H1 (cell line): ENCODE results near the gene EYA4. TPM values are rescaled to one million over a fixed set of nuclear protein-coding genes. Genes with fewer than 3 reads are reported as not detected.

ENCODE experiments used
- CTCF ChIA-PET: fragments of 300-600 bp; sonication (Branson Sonifier 250); formaldehyde crosslinking; loops from one replicate; lab custom pipeline; 2021; ENCODE audit not compliant: partially characterized antibody; lab: Charles Lee
- POLR2A ChIA-PET: fragments of 300-600 bp; sonication (Branson Sonifier 250); formaldehyde crosslinking; loops from one replicate; lab custom pipeline; 2021; ENCODE audit warnings: inconsistent platforms; ENCODE audit not compliant: partially characterized antibody; lab: Charles Lee
- DNase-seq, 2 experiments: peaks; one replicate each; pipeline versions ENCODE4 v3.0.0 to v3.0.0-alpha.2; 2010 to 2022; ENCODE audit warnings: low spot score in 2 of 2, low read depth in 1 of 2, mixed read lengths in 1 of 2
- FAIRE-seq: peaks from 2 replicates; lab custom pipeline; 2011; peaks lifted over from hg19 to GRCh38; lab: Jason Lieb, UNC
- H2AFZ ChIP-seq: 2 replicates; pipeline ENCODE4 v1.8.1; 2012; ENCODE audit warnings: low read length, inconsistent platforms
- H2AK5ac ChIP-seq: 2 replicates; pipeline ENCODE4 v1.6.1; 2013; ENCODE audit warnings: low read depth, low read length
- H2BK120ac ChIP-seq: replicated peaks from 2 replicates; pipeline ENCODE3; 2013; ENCODE audit warnings: low read depth, low read length, inconsistent platforms
- H2BK12ac ChIP-seq: 2 replicates; pipeline ENCODE4 v1.6.1; 2013; ENCODE audit warnings: low read depth, low read length
- H2BK15ac ChIP-seq: 2 replicates; pipeline ENCODE4 v1.6.1; 2013; ENCODE audit warnings: low read length
- H2BK20ac ChIP-seq: 2 replicates; pipeline ENCODE4 v1.6.1; 2013; ENCODE audit warnings: low read length
- H2BK5ac ChIP-seq: 2 replicates; pipeline ENCODE4 v1.6.1; 2013; ENCODE audit warnings: low read depth, low read length
- H3K14ac ChIP-seq: 2 replicates; pipeline ENCODE4 v1.6.1; 2013; ENCODE audit warnings: inconsistent platforms; ENCODE audit not compliant: insufficient read length
- H3K18ac ChIP-seq: 2 replicates; pipeline ENCODE4 v1.6.1; 2013; ENCODE audit warnings: low read length; ENCODE audit errors: extremely low read depth
- H3K23ac ChIP-seq: 2 replicates; pipeline ENCODE4 v1.6.1; 2013; ENCODE audit warnings: inconsistent platforms; ENCODE audit not compliant: insufficient read length
- H3K23me2 ChIP-seq: 2 replicates; pipeline ENCODE4 v1.6.1; 2013; ENCODE audit warnings: low read depth, low read length
- H3K27ac ChIP-seq: 2 replicates; pipeline ENCODE4 v1.6.1; 2011; ENCODE audit warnings: low read depth, low read length, inconsistent platforms
- H3K27me3 ChIP-seq, 4 experiments: replicated peaks in 1 of 4; 1 replicate in 1 of 4; 2 replicates in 3 of 4; pipeline versions ENCODE4 v1.6.1 to v1.8.1; 2011 to 2013; ENCODE audit warnings: low read length in 3 of 4, mild to moderate bottlenecking in 3 of 4, inconsistent platforms in 2 of 4, mixed read lengths in 2 of 4, moderate library complexity in 1 of 4; ENCODE audit not compliant: control insufficient read depth in 3 of 4, insufficient read depth in 3 of 4; ENCODE audit errors: extremely low read depth in 1 of 4
- H3K36me3 ChIP-seq, 4 experiments: 2 replicates each; pipeline versions ENCODE4 v1.6.1 to v1.8.1; 2011 to 2013; ENCODE audit warnings: mild to moderate bottlenecking in 4 of 4, low read length in 3 of 4, moderate library complexity in 2 of 4, control low read depth in 1 of 4, inconsistent platforms in 1 of 4; ENCODE audit not compliant: insufficient read depth in 4 of 4, control insufficient read depth in 2 of 4
- H3K4ac ChIP-seq: replicated peaks from 2 replicates; pipeline ENCODE3; 2013; ENCODE audit warnings: low read length, low read depth, mixed read lengths, inconsistent platforms; ENCODE audit not compliant: insufficient read length
- H3K4me1 ChIP-seq, 4 experiments: replicated peaks in 1 of 4; 1 replicate in 1 of 4; 2 replicates in 3 of 4; pipeline versions ENCODE4 v1.6.1 to v1.8.1; 2011 to 2013; ENCODE audit warnings: low read length in 3 of 4, inconsistent platforms in 2 of 4, mixed read lengths in 1 of 4; ENCODE audit not compliant: insufficient read depth in 4 of 4, control insufficient read depth in 3 of 4
- H3K4me2 ChIP-seq, 2 experiments: 2 replicates each; pipeline versions ENCODE4 v1.6.1 to v1.8.1; 2011 to 2013; ENCODE audit warnings: low read depth in 2 of 2, low read length in 2 of 2, control low read depth in 1 of 2, inconsistent platforms in 1 of 2, mild to moderate bottlenecking in 1 of 2; ENCODE audit not compliant: insufficient read depth in 1 of 2
- H3K4me3 ChIP-seq, 4 experiments: fragments of 200-600, 300-600 bp in 1 of 4; sonication (generic), shearing (Covaris generic), sonication (Bioruptor Twin) in 1 of 4; 2 replicates each; pipeline versions ENCODE4 v1.5.1 to v1.8.1; 2011 to 2016; ENCODE audit warnings: low read length in 4 of 4, low read depth in 3 of 4, control low read depth in 2 of 4, inconsistent platforms in 2 of 4, mild to moderate bottlenecking in 2 of 4, mixed read lengths in 1 of 4, moderate library complexity in 1 of 4; ENCODE audit not compliant: insufficient read depth in 2 of 4; ENCODE audit errors: extremely low read depth in 1 of 4
- H3K56ac ChIP-seq: replicated peaks from 2 replicates; pipeline ENCODE3; 2013; ENCODE audit warnings: low read depth, mild to moderate bottlenecking, mixed read lengths, low read length, inconsistent platforms; ENCODE audit not compliant: insufficient read length
- H3K79me1 ChIP-seq: 2 replicates; pipeline ENCODE4 v1.6.1; 2013; ENCODE audit warnings: low read depth, low read length, control low read depth
- H3K79me2 ChIP-seq, 2 experiments: 2 replicates each; pipeline versions ENCODE4 v1.6.1 to v1.8.1; 2012 to 2013; ENCODE audit warnings: low read length in 2 of 2, mild to moderate bottlenecking in 2 of 2, inconsistent platforms in 1 of 2; ENCODE audit not compliant: insufficient read depth in 2 of 2, control insufficient read depth in 1 of 2
- H3K9ac ChIP-seq, 4 experiments: replicated peaks in 1 of 4; 1 replicate in 1 of 4; 2 replicates in 3 of 4; pipeline versions ENCODE4 v1.6.1 to v1.8.1; 2011 to 2013; ENCODE audit warnings: low read depth in 3 of 4, low read length in 3 of 4, control low read depth in 2 of 4, mild to moderate bottlenecking in 2 of 4, moderate library complexity in 2 of 4, inconsistent platforms in 1 of 4; ENCODE audit errors: extremely low read depth in 1 of 4
- H3K9me3 ChIP-seq, 2 experiments: 2 replicates each; pipeline versions ENCODE4 v1.6.1 to v1.8.1; 2012 to 2013; ENCODE audit warnings: mild to moderate bottlenecking in 2 of 2, moderate library complexity in 2 of 2, control low read depth in 1 of 2, inconsistent platforms in 1 of 2, low read depth in 1 of 2, low read length in 1 of 2, mixed read lengths in 1 of 2; ENCODE audit not compliant: insufficient read depth in 2 of 2
- H4K20me1 ChIP-seq, 2 experiments: replicated peaks in 1 of 2; 2 replicates each; pipeline versions ENCODE3 to v1.8.1; 2011 to 2013; ENCODE audit warnings: inconsistent platforms in 2 of 2, low read length in 2 of 2, mild to moderate bottlenecking in 1 of 2; ENCODE audit not compliant: insufficient read depth in 2 of 2, control insufficient read depth in 1 of 2
- H4K5ac ChIP-seq: 2 replicates; pipeline ENCODE4 v1.6.1; 2013; ENCODE audit warnings: low read length, low read depth, mixed read lengths, inconsistent platforms; ENCODE audit not compliant: insufficient read length
- H4K8ac ChIP-seq: 2 replicates; pipeline ENCODE4 v1.8.0; 2013; ENCODE audit warnings: mild to moderate bottlenecking, moderate library complexity, low read length, inconsistent platforms; ENCODE audit not compliant: insufficient read depth; ENCODE audit errors: extremely low read depth
- H4K91ac ChIP-seq: replicated peaks from 2 replicates; pipeline ENCODE3; 2013; ENCODE audit warnings: low read length, mixed read lengths, inconsistent platforms; ENCODE audit not compliant: insufficient read length
- EP300 ChIP-seq, 2 experiments: IDR thresholded peaks; 1 replicate in 1 of 2; 2 replicates in 1 of 2; pipeline ENCODE4 v1.6.1; 2011 to 2012; ENCODE audit warnings: low read depth in 2 of 2, low read length in 2 of 2, mild to moderate bottlenecking in 2 of 2, borderline replicate concordance in 1 of 2, inconsistent platforms in 1 of 2, moderate library complexity in 1 of 2
- ZNF274 ChIP-seq: IDR thresholded peaks from 2 replicates; pipeline ENCODE4 v1.7.0; 2012; ENCODE audit warnings: low read length, borderline replicate concordance; ENCODE audit errors: extremely low read depth
- WGBS, 2 experiments: shearing (Covaris generic) in 1 of 2; methylation state at CpG; one replicate each; pipeline versions ENCODE4 v1.1.6 to v1.1.7; 2013 to 2015; ENCODE audit warnings: low lambda C conversion rate in 2 of 2, mixed read lengths in 2 of 2, inconsistent platforms in 1 of 2, low coverage in 1 of 2, missing lambda C conversion rate in 1 of 2; ENCODE audit not compliant: insufficient replicate concordance in 2 of 2, insufficient coverage in 1 of 2, insufficient read length in 1 of 2; ENCODE audit errors: extremely low coverage in 1 of 2, missing lambda C conversion rate in 1 of 2; 5-methylcytosine and 5-hydroxymethylcytosine counted together
- polyA plus RNA-seq, 7 experiments: library from polyadenylated mRNA; depleted of rRNA in 3 of 7; stranded (reverse) in 5 of 7; unstranded in 2 of 7; fragments of >200 nt in 5 of 7; fragments of 200-250 nt in 2 of 7; gene quantifications; 1 replicate in 5 of 7; 2 replicates in 1 of 7; 4 replicates in 1 of 7; pipeline versions ENCODE4 v1.2.1 to v1.2.3, GENCODE V29; 2011 to 2013; ENCODE audit warnings: missing spikeins in 2 of 7, mixed read lengths in 2 of 7
- total RNA-seq: library from RNA; stranded (reverse); fragmentation: NEBNext Ultra II Directional; extraction: Animal tissue kit (Norgen Biotek cat#: 25700); gene quantifications from 2 replicates; pipeline ENCODE4 v1.2.1, GENCODE V29; 2021
- TF ChIP-seq, protein P1 (sequence below): IDR thresholded peaks from 2 replicates; pipeline ENCODE4 v1.6.1; 2011; ENCODE audit warnings: low read length, improper control_type of control experiment

The EYA4 gene
- total and polyA plus RNA-seq, 2 of the 8 experiments (the other 6 are each of a cell fraction or from before 2014, with no cell fraction given) = 0.06 to 0.17 TPM

DNA sequence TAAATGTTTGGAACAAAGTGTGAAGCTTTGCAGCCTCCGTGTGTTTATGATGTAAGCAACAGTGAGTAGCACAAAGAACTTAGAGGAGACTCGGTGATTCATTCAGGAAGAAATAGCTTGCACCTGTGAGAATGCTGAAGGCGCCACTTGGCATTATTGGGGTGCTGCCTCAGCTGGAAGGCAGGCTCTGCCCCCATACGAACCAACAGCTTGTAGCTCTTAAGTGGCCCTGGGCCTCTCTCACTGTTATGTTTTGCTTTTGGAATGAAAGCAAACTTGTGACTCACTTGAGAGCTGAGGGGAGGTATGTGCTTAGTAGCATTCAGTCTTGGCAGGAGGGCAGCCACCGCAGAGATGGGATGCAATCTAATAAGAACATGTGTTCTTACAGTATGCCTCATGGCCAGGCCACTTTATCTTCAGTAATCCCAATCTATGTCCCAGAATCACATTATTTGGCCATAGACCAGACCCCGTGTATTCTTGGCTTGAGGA, 310.7 kb downstream of the EYA4 start:
- Histone ChIP-seq H4K91ac (no peak overlapping the region), H3K36me3 (no peaks in the 10 kb centered on the region), H3K14ac (no peak overlapping the region), H2BK15ac (no peak overlapping the region), H2BK12ac (no peak overlapping the region), H3K27ac (no peak overlapping the region), H3K23me2 (no peaks in the 10 kb centered on the region), H3K56ac (no peak overlapping the region), H3K27me3 (no peaks in the 10 kb centered on the region), H4K5ac (no peak overlapping the region), H2AK5ac (no peak overlapping the region), H3K18ac (no peak overlapping the region), H3K79me2 (no peaks in the 10 kb centered on the region), H4K20me1 (no peaks in the 10 kb centered on the region), H2BK120ac (no peak overlapping the region), H3K23ac (no peak overlapping the region), H4K8ac (no peak overlapping the region), H3K4me1 (peaks cover 7 to 17% (median 12%) of the 10 kb centered on the region in 4 experiments), H3K4ac (no peak overlapping the region), H3K4me2 (no peak overlapping the region), H3K9me3 (no peaks in the 10 kb centered on the region), H2BK20ac (no peak overlapping the region), H2AFZ (0 out of 2 replicates have a peak overlapping the region, but pooled peaks have one; percentile 19), H2BK5ac (no peak overlapping the region), H3K4me3 (no peak overlapping the region), H3K9ac (no peak overlapping the region), H3K79me1 (no peaks in the 10 kb centered on the region)
- CTCF ChIA-PET = interaction anchor here (0.6 to 4.2 kb wide), 34 partner anchors 8 to 729 kb away, joined by 3 to 16 read pairs (median 4); no protein-coding TSS in a partner anchor
- DNase-seq (no peak), FAIRE-seq (no peak)
- WGBS, 2 experiments = 86% methylated on average over 6 of the region's 6 CpGs; no CpG with 5 or more reads in 1 of the 2 experiments
- POLR2A ChIA-PET = interaction anchor here (1.0 kb wide), 1 partner anchor 737 kb away, joined by 3 read pairs; the partner anchor contains the start of gene RPS12
- TF ChIP-seq, protein P1, sequence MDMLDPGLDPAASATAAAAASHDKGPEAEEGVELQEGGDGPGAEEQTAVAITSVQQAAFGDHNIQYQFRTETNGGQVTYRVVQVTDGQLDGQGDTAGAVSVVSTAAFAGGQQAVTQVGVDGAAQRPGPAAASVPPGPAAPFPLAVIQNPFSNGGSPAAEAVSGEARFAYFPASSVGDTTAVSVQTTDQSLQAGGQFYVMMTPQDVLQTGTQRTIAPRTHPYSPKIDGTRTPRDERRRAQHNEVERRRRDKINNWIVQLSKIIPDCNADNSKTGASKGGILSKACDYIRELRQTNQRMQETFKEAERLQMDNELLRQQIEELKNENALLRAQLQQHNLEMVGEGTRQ = no peak
- TF ChIP-seq EP300 (IDR thresholded peaks at IDR 0.05; ENCODE audit: borderline replicate concordance in 1 of 2, low read depth in 2 of 2, low read length in 2 of 2) = no peak
- no peak for TF ChIP-seq ZNF274
